Right atrium auricular region (tissue), 2 donors: ENCODE data around the gene CASKIN2. TPM values are rescaled to one million over a fixed set of nuclear protein-coding genes. Genes with fewer than 3 reads are reported as not detected.
"Not testable (repeated sequence)": the region's sequence is repeated elsewhere in the genome, so short reads cannot be mapped to it uniquely, and the experiment has no call there.

Source experiments
- DNase-seq: peaks from one replicate; pipeline ENCODE4 v3.0.0-alpha.2; 2019; ENCODE audit warnings: low spot score
- H3K27ac ChIP-seq, 2 donors: fragments of 200-600 bp; sonication (generic); 1 replicate in 1 of 2; 2 replicates in 1 of 2; pipeline ENCODE4 v1.5.1; 2016 to 2019
- H3K27me3 ChIP-seq, 2 donors: fragments of 200-600 bp; sonication (generic); one replicate each; pipeline versions ENCODE4 v1.5.1 to v1.6.0; 2017 to 2019
- H3K36me3 ChIP-seq: fragments of 200-600 bp; sonication (generic); one replicate; pipeline ENCODE4 v1.5.1; 2016
- H3K4me1 ChIP-seq, 2 donors: fragments of 200-600 bp; sonication (generic); one replicate each; pipeline versions ENCODE4 v1.5.1 to v1.6.0; 2017 to 2019
- H3K4me3 ChIP-seq, 2 donors: fragments of 200-600 bp; sonication (generic); 1 replicate in 1 of 2; 2 replicates in 1 of 2; pipeline ENCODE4 v1.5.1; 2017 to 2019; ENCODE audit warnings: mild to moderate bottlenecking in 1 of 2, moderate library complexity in 1 of 2
- H3K9me3 ChIP-seq, 2 donors: fragments of 200-600 bp; sonication (generic); one replicate each; pipeline ENCODE4 v1.5.1; 2019
- CTCF ChIP-seq, 2 donors: fragments of 200-600 bp; sonication (generic); IDR thresholded peaks; one replicate each; pipeline ENCODE4 v1.5.1; 2019; ENCODE audit warnings: antibody characterized with exemption in 2 of 2
- microRNA-seq, 2 donors: library from miRNA; unstranded; fragments of <30 nt; microRNA quantifications; one replicate each; pipeline ENCODE4, GENCODE V29; 2016 to 2017; ENCODE audit warnings: borderline number of aligned reads in 2 of 2, borderline replicate concordance in 1 of 2
- total RNA-seq, 2 donors: library from RNA; depleted of rRNA; stranded (reverse); fragments of >200 nt; gene quantifications; one replicate each; pipeline ENCODE4 v1.1.0, GENCODE V29; 2016

Gene CASKIN2
- total RNA-seq, 2 donors from 2014 or later: 18.3 to 28.7 TPM

GRCh38 chr17:75456417-75457046 is 58.8 kb downstream of the CASKIN2 start, which contains the start of gene TMEM94:
TSS of gene TMEM94 (plus strand) at chr17:75456635. CDS start at chr17:75471906, 15,271 bp downstream.
- Histone ChIP-seq H3K27ac (peak within 1 kb of the TSS; percentile 88 to 92), H3K27me3 (no peaks in the 10 kb centered on the region), H3K9me3 (no peaks in the 10 kb centered on the region), H3K4me1 (peaks cover 0 to 37% of the 10 kb centered on the region in 2 donors), H3K4me3 (peak within 1 kb of the TSS; percentile 87 to 92), H3K36me3 (no peaks in the 10 kb centered on the region)
- peak; percentile 98 for DNase-seq
- no peak for TF ChIP-seq CTCF (IDR thresholded peaks at IDR 0.05)

- Histone ChIP-seq H3K4me3 (peak overlapping the region; percentile 87 to 92), H3K27ac (peak overlapping the region; percentile 88 to 92), H3K27me3 (no peaks in the 10 kb centered on the region), H3K9me3 (no peaks in the 10 kb centered on the region), H3K4me1 (peaks cover 0 to 37% of the 10 kb centered on the region in 2 donors), H3K36me3 (no peaks in the 10 kb centered on the region)
- TF ChIP-seq CTCF (IDR thresholded peaks at IDR 0.05): no peak
- DNase-seq: no peak
Measured at GRCh38 chr17:75456039-75456416, 59.3 kb downstream of the CASKIN2 start.

GRCh38 chr17:75454672-75455071 is 60.7 kb downstream of the CASKIN2 start:
- not testable (repeated sequence) for H3K4me3 ChIP-seq, H3K27me3 ChIP-seq, H3K27ac ChIP-seq, DNase-seq, H3K9me3 ChIP-seq, H3K36me3 ChIP-seq
- peaks cover 0 to 27% of the 10 kb centered on the region in 2 donors for H3K4me1 ChIP-seq

GRCh38 chr17:75454193-75454592 is 61.1 kb downstream of the CASKIN2 start:
- no peaks in the 10 kb centered on the region for H3K27me3 ChIP-seq
- no peak for TF ChIP-seq CTCF (IDR thresholded peaks at IDR 0.05)
- H3K4me3 ChIP-seq: no peak overlapping the region
- no peak for DNase-seq
- H3K9me3 ChIP-seq: no peaks in the 10 kb centered on the region
- H3K27ac ChIP-seq: no peak overlapping the region
- H3K4me1 ChIP-seq: peaks cover 0 to 22% of the 10 kb centered on the region in 2 donors
- no peaks in the 10 kb centered on the region for H3K36me3 ChIP-seq

- H3K36me3 ChIP-seq: no peaks in the 10 kb centered on the region
- DNase-seq: no peak
- TF ChIP-seq CTCF (IDR thresholded peaks at IDR 0.05): no peak
Measured at GRCh38 chr17:75450270-75450669, 65.1 kb downstream of the CASKIN2 start.

More at GRCh38 chr17:75450270-75450669, 65.1 kb downstream of the CASKIN2 start:
- Histone ChIP-seq H3K27ac (no peak overlapping the region), H3K27me3 (no peaks in the 10 kb centered on the region), H3K4me1 (no peaks in the 10 kb centered on the region), H3K9me3 (no peaks in the 10 kb centered on the region), H3K4me3 (no peak overlapping the region)

Small RNA genes lying within 50 kb of the gene (microRNA-seq; reads per million reads assigned to microRNA genes)
- gene MIR6785: 0 to 0.71 reads per million in 2 donors

Other genes starting within 250 kb of the CASKIN2 start
- 10 to 100 TPM; 18.0 to 24.9 TPM for gene MIF4GD, start 244.3 kb downstream of the CASKIN2 start, total RNA-seq
- gene SLC25A19, start 226.1 kb downstream of the CASKIN2 start, total RNA-seq: 10 to 100 TPM in 1 of 2 donors, 1 to 10 TPM in 1; 8.8 to 10.2 TPM
- 100 to 1,000 TPM in 1 of 2 donors, 10 to 100 TPM in 1; 80.8 to 112 TPM for gene GRB2, start 109.9 kb downstream of the CASKIN2 start, total RNA-seq
- gene TMEM94, start 58.9 kb downstream of the CASKIN2 start, total RNA-seq: 10 to 100 TPM; 56.3 to 61.6 TPM
- gene TSEN54, start 991 bp upstream of the CASKIN2 start, total RNA-seq: 10 to 100 TPM in 1 of 2 donors, 1 to 10 TPM in 1; 9.6 to 13.8 TPM
- gene LLGL2, start 10.2 kb upstream of the CASKIN2 start, total RNA-seq: 1 to 10 TPM; 4.1 to 8.5 TPM
- gene MYO15B, start 72.3 kb upstream of the CASKIN2 start, total RNA-seq: 10 to 100 TPM; 29.3 to 34.3 TPM
- 10 to 100 TPM in 1 of 2 donors, 1 to 10 TPM in 1; 6.4 to 12.0 TPM for gene SMIM5, start 117.9 kb upstream of the CASKIN2 start, total RNA-seq
- gene RECQL5, start 151.6 kb upstream of the CASKIN2 start, total RNA-seq: 1 to 10 TPM; 6.2 to 7.1 TPM
- 10 to 100 TPM; 28.5 to 44.6 TPM for gene SAP30BP, start 151.8 kb upstream of the CASKIN2 start, total RNA-seq
- gene ITGB4, start 205.9 kb upstream of the CASKIN2 start, total RNA-seq: 10 to 100 TPM; 11.1 to 37.5 TPM
- gene GALK1, start 249.7 kb upstream of the CASKIN2 start, total RNA-seq: 10 to 100 TPM; 19.6 to 21.0 TPM